CD1c-positive myeloid dendritic cell (primary cell): ENCODE data around the gene LORICRIN.
"Not testable (repeated sequence)": the region's sequence is repeated elsewhere in the genome, so short reads cannot be mapped to it uniquely, and the experiment has no call there.

ENCODE experiments used
- DNase-seq: peaks from one replicate; pipeline ENCODE4 v3.0.0-alpha.2; 2016; ENCODE audit errors: extremely low spot score

The LORICRIN gene, protein sequence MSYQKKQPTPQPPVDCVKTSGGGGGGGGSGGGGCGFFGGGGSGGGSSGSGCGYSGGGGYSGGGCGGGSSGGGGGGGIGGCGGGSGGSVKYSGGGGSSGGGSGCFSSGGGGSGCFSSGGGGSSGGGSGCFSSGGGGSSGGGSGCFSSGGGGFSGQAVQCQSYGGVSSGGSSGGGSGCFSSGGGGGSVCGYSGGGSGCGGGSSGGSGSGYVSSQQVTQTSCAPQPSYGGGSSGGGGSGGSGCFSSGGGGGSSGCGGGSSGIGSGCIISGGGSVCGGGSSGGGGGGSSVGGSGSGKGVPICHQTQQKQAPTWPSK

DNA sequence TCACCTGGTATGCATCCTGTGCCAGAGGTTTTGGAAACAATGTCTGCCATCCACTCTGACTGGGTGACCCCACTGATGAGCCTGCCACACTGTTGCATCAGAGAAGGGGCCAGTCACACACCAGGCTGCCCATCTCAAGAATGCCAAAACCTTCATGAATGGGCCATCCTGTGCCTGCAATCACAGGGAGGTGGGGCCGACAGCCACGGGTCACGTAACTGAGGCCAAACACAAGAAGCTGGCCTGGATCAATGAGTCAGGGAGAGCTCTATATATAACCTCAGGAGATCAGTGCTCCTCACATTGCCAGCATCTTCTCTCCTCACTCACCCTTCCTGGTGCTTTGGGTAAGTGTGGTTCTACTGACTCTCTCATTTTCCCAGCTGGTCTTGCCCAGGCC is at the start of gene LORICRIN:
Gene LORICRIN (plus strand): TSS at position 301 of the 400 bp plus-strand sequence. CDS start 1,263 bp downstream, outside the sequence.
- no peak for DNase-seq

DNA sequence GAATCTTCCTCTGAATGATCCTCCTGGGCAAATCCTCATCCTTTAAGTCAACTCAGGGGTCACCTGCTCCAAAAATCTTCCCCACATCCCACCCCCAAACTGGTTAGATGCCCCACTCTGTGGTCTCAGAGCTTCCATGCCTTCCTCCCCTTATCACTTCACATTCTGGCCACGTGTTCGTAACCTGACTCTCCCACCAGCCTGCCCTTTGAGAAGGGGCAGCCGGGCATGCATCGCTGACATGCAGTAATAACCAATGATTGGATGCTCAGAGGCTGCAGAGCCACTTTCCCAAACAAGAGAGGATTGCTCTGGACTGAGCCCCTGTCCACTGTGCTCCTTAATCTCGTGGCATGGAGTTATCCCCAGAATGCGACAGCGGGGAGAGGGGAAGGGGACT is 49.3 kb upstream of the LORICRIN start:
- DNase-seq: no peak

DNA sequence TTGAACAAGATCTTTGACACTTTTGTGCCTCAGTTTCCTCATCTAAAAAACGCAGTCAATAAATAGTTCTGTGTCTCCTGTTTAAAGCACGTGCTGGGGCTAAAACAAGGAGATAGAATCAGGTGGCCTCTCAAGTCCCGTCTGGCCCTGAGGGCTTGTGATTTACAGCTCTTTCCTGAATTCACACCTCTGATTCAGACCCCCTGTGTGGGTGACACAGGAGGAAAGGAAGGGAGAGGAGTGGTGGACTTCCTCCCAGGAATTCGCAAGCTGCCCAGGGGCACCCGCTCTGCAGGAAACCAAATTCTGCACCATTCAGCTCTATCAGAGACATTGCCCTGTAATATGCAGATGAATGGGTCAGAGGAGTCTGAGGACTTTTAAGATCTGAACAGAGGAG is 47.3 kb upstream of the LORICRIN start:
- DNase-seq: no peak

DNA sequence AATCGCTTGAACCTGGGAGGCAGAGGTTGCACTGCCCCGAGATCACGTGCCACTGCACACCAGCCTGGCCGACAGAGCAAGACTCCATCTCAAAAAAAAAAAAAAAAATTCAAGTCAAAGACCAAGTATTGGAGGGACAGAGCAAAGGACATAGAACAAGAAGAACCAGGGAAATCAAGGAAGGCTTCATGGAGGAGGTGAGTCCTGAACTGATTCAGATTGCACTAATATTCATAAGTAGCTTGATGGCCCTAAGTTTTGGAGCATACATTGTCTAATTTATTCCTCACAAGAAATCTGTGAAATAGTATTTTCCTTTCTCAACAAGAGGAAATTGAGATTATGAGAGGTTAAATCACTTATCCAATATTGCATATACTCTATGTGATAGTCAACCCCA is 46.0 kb upstream of the LORICRIN start:
- DNase-seq: no peak

DNA sequence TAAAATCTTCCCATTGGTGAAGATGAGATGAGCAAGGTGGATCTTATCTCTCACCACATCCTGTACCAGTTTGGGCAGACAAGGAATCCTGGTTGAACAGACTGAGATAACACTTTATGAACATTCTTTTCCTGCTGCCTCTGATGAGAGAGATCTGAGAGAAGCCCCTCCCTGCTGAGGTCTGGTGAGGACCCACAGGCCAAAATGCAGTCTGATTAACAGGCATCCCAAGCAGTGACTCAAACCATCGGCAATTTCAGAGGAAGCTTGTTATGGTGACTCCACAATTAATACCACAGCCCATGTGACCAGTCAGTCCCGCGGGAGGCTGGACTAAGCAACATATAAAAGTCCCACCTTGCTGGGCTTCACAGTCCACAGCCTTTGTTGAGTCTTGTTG is 42.3 kb upstream of the LORICRIN start, which contains the start of gene PRR9:
Gene PRR9 (plus strand): TSS at position 373 of the 400 bp plus-strand sequence. CDS start 561 bp downstream, outside the sequence.
- DNase-seq: no peak

DNA sequence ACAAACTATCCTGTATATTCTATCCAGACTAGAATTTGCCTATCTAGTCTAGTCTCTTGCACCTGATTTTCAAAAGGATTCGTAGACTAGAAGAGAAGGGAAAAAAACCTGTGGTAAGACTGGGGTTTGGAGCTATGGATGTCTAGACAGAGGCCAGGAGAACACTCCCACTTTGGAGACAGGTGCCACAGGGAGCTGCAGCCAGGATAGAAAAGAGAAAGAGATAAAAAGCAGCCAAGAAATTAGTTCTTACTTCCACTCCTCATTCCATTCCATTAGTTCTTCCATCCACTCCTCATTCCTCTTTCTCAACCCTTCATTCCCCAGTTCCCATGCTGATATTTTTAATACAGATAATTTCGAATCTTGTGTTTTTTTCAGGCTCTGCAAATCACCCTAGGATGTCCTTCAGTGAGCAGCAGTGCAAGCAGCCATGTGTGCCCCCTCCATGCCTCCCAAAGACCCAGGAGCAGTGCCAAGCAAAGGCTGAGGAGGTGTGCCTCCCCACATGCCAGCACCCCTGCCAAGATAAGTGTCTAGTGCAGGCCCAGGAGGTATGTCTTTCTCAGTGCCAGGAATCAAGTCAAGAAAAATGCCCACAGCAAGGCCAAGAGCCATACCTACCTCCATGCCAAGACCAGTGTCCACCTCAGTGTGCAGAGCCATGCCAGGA is 41.6 kb upstream of the LORICRIN start:
- DNase-seq: no peak

DNA sequence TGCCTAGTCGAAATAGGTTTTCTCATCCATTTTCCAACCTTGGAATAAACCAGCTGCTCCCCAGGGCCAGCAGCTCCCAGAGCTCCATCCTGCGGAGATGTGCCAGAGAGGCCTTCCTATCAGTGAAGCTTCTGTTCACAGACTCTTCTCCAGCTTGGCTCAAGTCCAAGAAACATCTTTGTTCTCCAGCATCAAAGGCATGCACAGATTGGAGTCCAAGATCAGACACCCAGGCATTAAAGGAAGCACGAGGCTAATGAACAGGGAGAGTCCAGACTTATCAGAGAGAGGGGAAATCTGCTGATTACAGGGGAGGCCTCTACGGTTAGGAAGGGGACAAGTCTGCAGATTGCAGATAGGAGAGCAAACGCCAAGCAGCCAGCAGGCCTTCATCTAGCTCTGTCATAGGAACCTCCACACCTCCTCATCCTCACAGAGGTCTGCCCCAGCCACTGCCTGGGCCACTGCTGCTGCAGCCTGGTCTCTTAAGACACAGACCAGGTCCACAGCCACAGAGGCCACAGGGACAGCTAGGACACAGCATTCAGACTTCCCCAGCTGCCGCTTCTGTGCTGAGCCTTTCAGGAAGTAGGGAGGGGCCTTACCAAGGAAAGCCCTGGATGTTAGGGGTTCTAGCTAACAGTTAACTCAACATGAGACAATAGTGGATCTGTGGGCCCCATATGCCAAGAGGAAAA is 38.7 kb upstream of the LORICRIN start:
- DNase-seq: no peak

DNA sequence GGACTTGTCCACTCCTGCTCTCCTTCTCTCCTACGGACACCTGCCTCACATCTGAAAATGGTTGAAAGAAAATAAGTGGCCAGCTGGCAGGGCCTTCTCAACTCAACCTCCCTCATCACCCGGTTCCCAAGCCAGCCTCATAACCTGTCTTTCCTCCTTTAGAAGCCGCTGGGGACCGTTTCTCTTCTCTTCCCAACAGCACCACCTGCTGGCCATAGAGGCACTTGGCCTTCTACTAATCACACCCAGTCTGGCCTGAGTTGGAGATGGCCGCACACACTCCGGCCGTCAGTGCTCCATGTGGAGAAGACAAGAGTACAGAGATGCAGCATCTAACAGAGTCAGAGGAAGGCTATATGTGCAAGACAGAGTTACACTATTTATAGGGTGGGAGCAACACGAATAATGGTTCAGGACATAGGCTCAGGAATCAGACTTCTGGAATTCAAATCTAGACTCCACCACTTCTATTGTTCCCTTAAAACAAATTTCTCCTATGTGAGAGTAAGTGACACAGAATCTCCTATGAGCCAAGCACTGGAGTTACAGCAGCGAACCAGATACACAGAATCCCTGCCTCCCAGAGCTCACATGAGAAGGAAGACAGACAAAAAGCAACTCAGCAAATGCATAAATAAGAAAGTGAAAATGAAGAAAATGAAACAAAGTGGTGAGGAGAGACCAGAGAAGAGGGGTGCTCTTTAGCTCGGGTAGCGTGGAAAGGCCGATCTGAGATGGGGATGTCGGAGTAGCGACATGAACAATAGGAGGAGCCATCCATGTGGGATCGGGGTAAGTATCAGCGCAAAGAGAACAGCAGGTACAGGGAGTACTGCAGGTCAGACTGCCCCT is 36.2 kb upstream of the LORICRIN start:
- DNase-seq: peak; percentile 49

DNA sequence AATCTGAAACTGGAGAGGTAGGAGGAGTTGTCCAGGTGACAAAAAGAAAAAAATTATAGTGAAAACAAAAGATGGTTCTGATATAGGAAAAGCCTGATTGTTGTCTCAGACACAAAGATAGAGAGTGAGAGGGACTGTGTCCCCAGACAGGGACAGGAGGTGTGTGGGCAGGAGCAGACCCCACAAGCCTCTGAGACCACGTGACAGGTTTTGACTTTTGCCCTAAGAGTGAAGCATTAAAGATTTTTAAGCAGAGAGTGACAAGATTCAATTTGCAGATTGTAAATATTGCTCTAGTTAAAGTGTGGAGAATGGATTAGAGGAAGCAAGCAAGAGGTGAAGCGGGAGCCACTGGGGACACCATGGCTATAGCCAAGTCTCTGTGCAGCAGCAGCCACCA is 31.7 kb upstream of the LORICRIN start:
- no peak for DNase-seq

DNA sequence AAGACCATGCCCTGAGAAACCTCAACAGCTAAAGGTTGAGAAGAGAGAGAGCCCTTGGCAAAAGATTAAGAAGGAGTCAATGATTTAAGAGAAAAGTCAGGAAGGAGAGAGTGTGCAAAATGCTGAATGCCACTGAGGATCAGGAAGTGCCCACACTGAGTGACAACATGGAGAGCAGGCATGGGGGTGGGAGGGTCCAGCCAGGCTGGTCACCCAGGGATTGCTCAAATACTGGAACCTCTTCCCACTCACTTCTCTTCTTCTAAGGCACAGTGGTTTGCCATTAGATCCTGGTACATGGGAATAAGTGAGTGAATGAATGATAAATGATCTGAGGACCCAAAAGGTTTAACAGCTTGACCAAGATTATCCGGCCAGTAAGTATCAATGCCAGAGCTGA is 31.0 kb upstream of the LORICRIN start:
- peak; percentile 52 for DNase-seq

DNA sequence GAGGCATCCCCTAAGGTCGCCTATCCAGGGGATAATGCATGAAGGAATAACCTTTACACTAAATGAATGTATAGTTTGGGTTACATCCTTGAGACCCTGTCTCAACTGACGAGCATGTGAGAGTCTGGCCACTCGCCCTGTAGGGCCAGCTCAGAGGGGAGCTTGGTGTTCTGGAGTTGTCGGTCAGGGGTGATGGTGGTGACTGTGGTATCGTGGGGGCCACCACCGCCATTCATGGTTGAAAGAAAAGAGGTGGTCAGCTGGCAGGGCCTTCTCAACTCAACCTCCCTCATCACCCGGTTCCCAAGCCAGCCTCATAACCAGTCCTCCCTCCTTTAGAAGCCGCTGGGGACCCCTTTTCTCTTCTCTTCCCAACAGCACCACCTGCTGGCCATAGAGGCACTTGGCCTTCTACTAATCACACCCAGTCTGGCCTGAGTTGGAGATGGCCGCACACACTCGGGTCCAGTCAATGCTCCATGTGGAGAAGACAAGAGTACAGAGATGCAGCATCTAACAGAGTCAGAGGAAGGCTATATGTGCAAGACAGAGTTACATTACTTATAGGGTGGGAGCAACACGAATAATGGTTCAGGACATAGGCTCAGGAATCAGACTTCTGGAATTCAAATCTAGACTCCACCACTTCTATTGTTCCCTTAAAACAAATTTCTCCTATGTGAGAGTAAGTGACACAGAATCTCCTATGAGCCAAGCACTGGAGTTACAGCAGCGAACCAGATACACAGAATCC is 30.2 kb upstream of the LORICRIN start:
- not testable (repeated sequence) for DNase-seq

DNA sequence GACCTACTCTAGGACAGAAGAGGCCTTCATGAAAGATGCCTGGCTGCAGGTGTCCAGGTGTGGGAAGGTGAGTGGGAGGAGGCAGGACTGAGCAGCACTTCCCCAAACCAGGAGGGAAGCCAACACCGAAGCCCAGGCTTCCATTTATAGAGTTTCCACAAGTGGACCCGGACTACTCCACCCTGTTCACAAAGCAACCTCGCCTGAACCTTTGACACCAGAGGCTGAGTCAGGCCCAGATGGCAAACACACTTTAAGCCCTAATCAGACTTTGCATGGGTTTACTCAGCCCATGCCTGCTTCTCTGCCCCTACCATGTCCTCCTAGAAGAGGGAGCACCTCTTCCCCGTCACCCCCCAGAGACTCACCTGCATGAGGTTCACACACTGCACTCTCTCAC is 28.1 kb upstream of the LORICRIN start:
- DNase-seq: no peak

DNA sequence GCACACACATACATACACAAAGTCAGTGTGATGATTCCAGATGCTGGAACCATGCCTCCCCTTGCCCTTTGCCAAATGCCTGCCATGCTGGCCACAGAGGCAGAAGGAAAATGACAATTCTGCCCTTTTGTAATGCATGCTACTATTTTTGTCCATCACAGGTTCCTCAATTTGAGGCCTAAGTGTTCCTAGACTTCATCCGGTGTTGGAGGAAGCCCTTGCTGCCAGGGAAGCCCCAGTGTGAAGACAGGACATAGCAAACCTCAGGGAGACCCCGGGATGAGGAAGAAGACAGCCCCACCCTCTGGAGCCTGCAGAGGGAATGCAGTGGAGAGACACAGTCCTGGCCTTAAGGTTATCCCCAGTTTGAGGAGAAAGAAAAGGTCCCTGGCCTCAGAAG is 27.7 kb upstream of the LORICRIN start:
- DNase-seq: peak; percentile 44

DNA sequence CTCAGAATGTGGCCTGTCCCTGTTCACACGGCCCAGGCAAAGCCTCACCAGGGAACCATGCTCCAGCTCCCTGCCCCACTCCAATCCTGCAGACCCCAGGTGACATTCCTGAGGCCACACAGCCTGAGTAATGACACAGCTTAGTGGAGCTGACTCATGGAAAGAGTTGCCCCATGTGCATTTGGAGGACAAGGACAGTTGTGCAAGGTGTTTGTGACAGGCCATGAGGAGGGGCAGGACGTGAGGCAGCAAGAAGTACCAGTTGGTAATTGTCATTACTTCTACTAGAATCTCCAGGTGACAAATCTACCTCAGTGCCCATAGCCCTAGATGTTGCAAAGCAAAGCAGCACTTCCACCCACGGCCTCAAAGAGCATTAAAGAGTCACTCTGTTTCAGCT is 26.9 kb upstream of the LORICRIN start:
- DNase-seq: peak; percentile 15

DNA sequence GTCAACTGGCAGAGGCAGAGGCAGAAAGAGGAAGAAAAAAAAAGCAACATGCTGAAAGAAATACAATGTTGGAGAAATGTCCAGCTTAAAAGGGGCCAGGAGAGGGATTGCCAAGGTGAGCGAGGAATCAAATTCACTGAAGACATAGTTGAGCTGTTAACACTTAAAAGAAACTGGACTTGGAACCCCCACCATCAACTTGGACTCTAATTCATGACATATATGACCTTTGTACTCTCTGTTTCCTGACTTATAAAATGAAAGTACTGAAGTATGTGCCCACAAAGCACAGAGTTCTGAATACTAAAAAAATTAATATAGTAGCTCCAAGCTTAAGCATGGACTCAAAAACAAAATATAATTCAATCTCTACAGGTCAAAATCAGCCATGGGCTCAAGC is 26.0 kb upstream of the LORICRIN start:
- no peak for DNase-seq

DNA sequence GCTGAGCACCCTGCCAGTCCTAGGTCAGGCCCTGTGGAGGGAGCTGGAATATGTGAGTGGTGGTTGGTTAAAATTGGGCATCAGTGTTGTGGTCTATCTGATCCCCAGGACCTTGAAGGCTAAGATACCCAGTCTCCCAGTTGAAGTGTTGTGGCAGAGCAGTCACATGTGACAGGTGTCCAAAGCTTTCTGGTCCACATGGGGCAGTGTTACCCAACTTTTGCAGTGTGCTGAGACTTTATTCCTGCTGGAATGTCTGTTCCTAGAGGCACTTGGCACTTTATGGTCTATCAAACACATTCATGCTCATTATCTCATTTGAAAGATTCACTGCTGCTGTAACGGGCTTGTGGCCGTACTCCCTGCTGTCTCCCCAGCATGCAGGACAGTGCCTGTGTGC is 21.0 kb upstream of the LORICRIN start:
- peak; percentile 11 for DNase-seq

DNA sequence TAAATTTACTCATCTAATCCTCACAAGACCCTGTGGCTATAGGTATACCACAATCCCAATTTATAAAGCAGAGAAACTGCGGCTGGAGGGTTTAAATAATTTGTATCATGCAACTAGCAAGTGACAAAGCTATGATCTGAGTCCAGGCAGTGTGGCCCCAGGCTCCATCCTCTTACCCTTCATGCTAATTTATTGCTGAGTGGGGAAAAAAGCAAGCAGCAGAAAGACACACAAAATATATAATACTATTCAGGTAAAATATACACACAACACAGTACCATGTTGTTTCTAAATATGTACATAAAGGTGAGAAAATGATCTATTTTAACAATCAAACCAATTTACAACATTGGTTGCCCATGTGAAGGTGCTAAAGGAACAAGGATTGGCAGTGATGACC is 17.3 kb upstream of the LORICRIN start:
- no peak for DNase-seq

DNA sequence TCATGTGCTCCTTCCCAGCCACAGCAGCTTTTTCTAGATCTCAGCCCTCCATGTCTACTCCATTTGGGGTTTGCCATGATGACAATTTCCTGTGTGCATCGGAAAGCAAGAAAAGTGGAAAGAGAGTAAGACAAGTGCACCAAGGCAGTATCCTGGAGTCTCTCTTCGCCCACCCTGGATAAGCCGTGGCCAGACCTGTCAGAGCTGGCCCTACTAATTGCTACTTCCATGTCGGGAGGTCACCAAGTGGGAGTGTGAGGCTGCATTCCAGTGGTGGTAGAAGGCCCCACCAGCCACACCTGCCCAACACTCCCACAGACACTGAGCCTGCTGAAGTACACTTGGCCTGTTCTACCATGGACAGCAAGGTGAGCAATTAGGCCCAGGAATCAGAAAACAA is 14.0 kb upstream of the LORICRIN start:
- DNase-seq: no peak

DNA sequence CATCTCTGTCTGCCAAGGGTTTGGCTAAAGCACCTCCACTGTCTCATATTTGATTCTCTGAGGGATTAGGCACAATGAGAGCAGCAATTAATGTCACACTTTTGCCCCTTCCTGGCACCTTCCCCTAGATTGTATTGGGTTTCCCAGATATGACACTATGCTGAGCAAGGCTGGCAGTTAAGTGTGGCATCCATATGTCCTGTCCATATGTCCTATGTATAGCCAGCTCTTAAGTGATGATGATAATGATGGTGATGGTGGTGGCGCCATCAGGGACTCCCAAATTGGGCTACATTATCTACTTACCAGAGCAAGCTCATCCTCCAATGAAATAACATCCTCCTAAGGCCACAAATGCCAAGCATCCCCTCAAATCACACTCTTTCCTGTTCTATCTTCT is 13.5 kb upstream of the LORICRIN start:
- DNase-seq: no peak

DNA sequence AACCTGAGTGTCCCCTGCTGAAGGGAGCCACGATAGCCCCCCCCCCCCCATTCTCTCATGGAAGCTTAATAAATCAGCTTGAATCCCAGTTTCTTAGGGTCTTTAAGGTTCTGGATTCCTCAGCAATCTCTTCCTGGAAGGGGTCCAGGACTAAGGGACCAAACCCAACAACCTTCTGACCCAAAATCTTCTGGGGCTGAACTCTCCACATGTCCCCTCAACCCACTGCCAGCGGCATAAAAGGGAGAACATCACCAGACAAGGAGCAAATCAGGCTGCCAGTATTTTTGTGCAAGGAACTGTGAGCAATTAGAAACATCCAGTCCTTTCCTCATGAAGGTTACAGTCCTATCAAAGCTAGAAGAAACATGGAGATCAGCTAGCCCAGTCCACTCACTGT is 12.7 kb upstream of the LORICRIN start:
- DNase-seq: no peak
